A549 treated with Mapracorat at 1 μM for 4 hours (cell line): ENCODE results near the gene RNF166. TPM values are rescaled to one million over a fixed set of nuclear protein-coding genes. Genes with fewer than 3 reads are reported as not detected.

ENCODE experiments used
- total RNA-seq: library from RNA; stranded (reverse); fragments of 200-300 nt; extraction: Qiagen RNA extraction; gene quantifications from 5 replicates; pipeline ENCODE4 v1.2.3, GENCODE V29; 2022

RNF166 gene, protein sequence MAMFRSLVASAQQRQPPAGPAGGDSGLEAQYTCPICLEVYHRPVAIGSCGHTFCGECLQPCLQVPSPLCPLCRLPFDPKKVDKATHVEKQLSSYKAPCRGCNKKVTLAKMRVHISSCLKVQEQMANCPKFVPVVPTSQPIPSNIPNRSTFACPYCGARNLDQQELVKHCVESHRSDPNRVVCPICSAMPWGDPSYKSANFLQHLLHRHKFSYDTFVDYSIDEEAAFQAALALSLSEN
- 11.8 to 20.1 TPM (median 16.7 TPM) in 5 replicates for total RNA-seq

DNA sequence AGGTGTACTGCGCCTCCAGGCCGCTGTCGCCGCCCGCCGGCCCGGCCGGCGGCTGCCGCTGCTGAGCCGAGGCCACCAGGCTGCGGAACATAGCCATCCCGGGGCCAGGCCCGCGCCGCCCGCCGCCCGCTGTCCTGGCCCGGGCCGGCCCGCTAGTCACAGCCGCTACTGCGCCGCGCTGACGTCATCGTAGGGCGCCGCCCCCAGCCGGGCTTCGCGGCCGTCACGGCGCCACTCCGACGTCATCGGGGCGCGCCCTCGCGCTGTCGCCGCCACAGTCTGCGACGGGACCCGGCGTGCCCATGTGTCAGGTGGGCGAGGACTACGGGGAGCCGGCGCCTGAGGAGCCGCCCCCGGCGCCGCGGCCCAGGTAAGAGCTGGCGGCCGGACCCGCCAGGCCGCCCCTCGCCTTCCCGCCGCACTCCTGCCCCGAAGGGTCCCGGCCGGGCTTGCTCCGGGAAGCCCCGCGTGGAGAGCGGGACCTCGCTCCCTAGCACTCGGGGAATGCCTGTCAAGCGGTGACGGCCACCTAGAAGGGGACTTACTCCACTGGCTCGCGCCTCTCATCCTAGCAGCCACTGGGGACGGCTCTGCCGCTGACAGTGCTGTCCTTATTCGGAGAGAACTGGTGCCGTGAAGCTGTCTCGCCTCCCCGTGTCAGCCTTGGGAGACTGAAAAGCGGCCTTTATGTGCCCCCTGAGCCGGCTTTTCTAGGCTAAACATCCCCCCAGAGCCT lies at the start of gene RNF166, which contains the start of gene CTU2:
Gene RNF166, minus strand, starts transcription at position 180 of the 736 bp plus-strand sequence. Its CDS starts 83 bp downstream, at position 97.
Gene CTU2, plus strand, starts transcription at position 275 of the 736 bp plus-strand sequence. Its CDS starts 28 bp downstream, at position 303.

DNA sequence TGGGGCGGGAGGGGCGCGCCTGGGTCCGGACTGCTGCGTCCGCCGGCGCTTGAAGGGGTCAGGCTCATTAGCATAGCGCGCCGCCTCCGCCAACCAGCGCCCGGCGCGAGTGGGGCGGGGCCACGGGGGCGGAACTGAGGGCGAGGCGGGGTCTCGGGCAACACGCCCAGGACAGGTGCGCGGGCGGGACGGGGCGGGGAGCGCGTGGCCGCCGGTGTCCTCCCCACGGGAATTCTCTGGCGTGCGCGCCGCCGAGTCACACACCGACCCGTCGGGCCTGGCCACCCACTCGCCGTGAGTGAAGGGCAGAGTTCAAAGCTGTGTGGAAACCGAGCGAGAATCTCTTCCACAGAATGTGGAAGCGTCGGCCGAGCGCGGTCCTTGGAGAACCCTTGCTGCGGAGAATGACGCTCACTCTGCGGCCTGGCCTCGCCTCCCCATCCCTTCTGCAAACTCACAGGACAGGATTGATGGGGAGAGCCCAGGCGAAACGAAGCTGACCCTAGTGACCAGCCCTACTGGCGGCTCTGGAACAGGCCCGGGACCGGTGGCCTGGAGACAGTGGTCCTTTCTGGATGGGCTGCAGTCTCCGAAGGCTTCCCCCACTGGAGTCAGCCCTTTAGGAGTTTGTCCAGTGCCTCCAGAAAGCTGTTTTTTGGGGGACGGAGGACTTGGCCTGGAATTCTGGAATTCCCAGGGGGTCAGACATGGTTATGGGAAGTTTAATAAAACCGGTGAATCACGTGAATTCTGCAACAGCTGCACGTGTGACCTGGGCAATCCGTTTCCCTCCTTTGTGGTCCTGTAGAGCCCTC lies 19.6 kb downstream of the RNF166 start, which contains the start of gene SNAI3:
Gene SNAI3, minus strand, starts transcription at position 69 of the 815 bp plus-strand sequence. CDS start 101 bp downstream, outside the sequence.

DNA sequence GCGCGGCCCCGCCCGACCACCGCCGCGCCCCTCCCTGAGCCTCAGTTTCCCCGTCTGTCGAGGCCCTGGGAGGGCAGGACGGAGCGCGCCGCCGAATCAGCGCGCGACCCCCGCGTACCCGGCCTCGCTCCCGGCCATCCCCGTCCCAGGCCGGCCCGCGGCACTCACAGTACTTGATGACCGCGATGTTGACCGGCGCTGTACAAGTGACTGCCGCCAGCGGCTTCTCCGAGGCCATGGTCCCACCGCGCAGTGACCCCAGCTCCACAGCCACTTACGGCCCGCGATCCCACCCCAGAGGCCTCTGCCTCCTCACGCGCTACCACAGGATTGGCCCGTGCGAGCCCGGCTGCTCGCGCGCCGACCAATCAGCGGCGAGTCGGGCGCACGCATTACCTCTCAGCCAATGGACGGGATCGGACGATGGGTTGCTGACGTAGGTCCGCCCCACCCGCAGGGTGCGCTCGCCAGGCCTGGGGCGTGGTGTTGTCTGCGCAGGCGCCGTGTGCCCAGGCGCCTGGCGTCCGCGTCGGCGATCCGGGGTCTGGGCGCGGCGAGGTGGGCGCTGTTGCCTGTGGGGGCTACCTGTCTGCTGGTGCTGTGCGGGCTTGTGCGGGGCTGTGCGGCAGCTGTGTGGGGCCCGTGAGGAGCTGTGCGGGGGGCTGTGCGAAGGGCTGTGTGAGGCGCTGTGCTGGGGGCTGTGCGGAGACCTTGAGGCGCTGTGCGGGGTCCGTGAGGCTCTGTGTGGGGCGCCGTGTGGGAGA lies 43.2 kb downstream of the RNF166 start, which contains the start of gene MVD:
Gene MVD, minus strand, starts transcription at position 249 of the 764 bp plus-strand sequence. Its CDS starts 11 bp downstream, at position 238.

DNA sequence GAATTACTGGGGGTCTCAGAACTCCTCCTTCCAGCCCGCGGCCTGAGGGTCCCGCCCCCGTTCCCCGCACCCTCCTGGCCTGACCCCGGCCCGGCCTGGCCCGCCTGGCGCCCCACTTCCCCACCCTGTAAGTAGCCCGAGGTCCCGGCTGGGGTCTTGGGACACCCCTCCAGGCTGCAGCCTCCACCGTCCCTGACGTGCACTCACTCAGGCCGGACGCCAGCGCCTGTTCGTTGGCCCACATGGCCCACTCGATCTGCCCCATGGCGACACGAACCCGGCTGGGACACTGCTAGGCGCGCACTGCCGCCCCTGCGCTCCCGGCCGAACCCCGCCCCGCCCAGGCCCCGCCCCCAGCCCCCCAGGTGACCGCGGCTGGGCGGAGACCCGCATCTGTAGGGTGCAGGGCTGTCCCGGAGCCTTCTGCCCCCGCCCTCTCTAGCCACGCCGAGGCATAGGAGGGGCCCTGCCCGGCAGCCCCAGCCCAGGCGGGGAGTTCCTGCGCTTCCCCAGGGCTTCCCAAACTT lies 55.4 kb downstream of the RNF166 start, which contains the start of gene CYBA:
Gene CYBA, minus strand, starts transcription at position 305 of the 527 bp plus-strand sequence. Its CDS starts 40 bp downstream, at position 265.

Other genes with a start within 250 kb of the RNF166 start
- gene ZC3H18, start 136.0 kb downstream of the RNF166 start, total RNA-seq: 45.1 to 52.5 TPM (median 51.5 TPM) in 5 replicates
- gene IL17C, start 67.8 kb downstream of the RNF166 start, total RNA-seq: 0.13 TPM in 1 of 5 replicates, not detected in the others
- 229 to 328 TPM (median 298 TPM) in 5 replicates for gene CYBA, start 55.4 kb downstream of the RNF166 start, total RNA-seq
- gene MVD, start 43.3 kb downstream of the RNF166 start, total RNA-seq: 14.9 to 24.1 TPM (median 23.4 TPM) in 5 replicates
- 0.07 to 0.23 TPM (median 0.16 TPM) in 5 replicates for gene SNAI3, start 19.9 kb downstream of the RNF166 start, total RNA-seq
- gene CTU2, start 95 bp upstream of the RNF166 start, total RNA-seq: 22.5 to 35.2 TPM (median 34.2 TPM) in 5 replicates
- 101 to 154 TPM (median 139 TPM) in 5 replicates for gene PIEZO1, start 78.8 kb upstream of the RNF166 start, total RNA-seq
- gene CDT1, start 97.4 kb upstream of the RNF166 start, total RNA-seq: 24.3 to 34.5 TPM (median 31.0 TPM) in 5 replicates
- gene APRT, start 105.5 kb upstream of the RNF166 start, total RNA-seq: 318 to 449 TPM (median 401 TPM) in 5 replicates
- 34.7 to 47.1 TPM (median 46.9 TPM) in 5 replicates for gene GALNS, start 150.5 kb upstream of the RNF166 start, total RNA-seq
- gene TRAPPC2L, start 150.7 kb upstream of the RNF166 start, total RNA-seq: 93.2 to 131 TPM (median 108 TPM) in 5 replicates
- gene PABPN1L, start 160.3 kb upstream of the RNF166 start, total RNA-seq: not detected in 5 replicates